Astrocyte (in vitro differentiated cells and primary cell): ENCODE data around the gene JAK2. TPM values are rescaled to one million over a fixed set of nuclear protein-coding genes. Genes with fewer than 3 reads are reported as not detected.
A peak's percentile ranks its signal among the peaks of the same experiment; 100 is the strongest.

Experiments
- DNase-seq: peaks from one replicate; pipeline ENCODE4 v3.0.0-alpha.2; 2010; ENCODE audit warnings: low read depth
- FAIRE-seq: peaks from 2 replicates; lab custom pipeline; 2011; peaks lifted over from hg19 to GRCh38; lab: Jason Lieb, UNC
- H2AFZ ChIP-seq: 2 replicates; pipeline ENCODE4 v1.6.0; 2012; ENCODE audit warnings: low read depth, low read length, inconsistent platforms
- H3K27ac ChIP-seq: 2 replicates; pipeline ENCODE4 v1.5.1; 2011; ENCODE audit warnings: low read depth, low read length, inconsistent platforms
- H3K27me3 ChIP-seq: 2 replicates; pipeline ENCODE4 v1.6.0; 2011; ENCODE audit warnings: low read length, inconsistent platforms; ENCODE audit not compliant: insufficient read depth
- H3K36me3 ChIP-seq: 2 replicates; pipeline ENCODE4 v1.5.1; 2011; ENCODE audit warnings: low read length, inconsistent platforms; ENCODE audit not compliant: insufficient read depth
- H3K4me1 ChIP-seq: 2 replicates; pipeline ENCODE4 v1.5.1; 2011; ENCODE audit warnings: low read length, inconsistent platforms; ENCODE audit not compliant: insufficient read depth
- H3K4me2 ChIP-seq: 2 replicates; pipeline ENCODE4 v1.6.0; 2012; ENCODE audit warnings: low read length, inconsistent platforms
- H3K4me3 ChIP-seq: 2 replicates; pipeline ENCODE4 v1.5.1; 2011; ENCODE audit warnings: low read depth, mild to moderate bottlenecking, low read length, inconsistent platforms; ENCODE audit not compliant: insufficient read depth
- H3K79me2 ChIP-seq: 2 replicates; pipeline ENCODE4 v1.6.0; 2012; ENCODE audit warnings: mild to moderate bottlenecking, low read length, inconsistent platforms; ENCODE audit not compliant: insufficient read depth
- H3K9ac ChIP-seq: 2 replicates; pipeline ENCODE4 v1.6.0; 2012; ENCODE audit warnings: mild to moderate bottlenecking, low read length, inconsistent platforms
- H3K9me3 ChIP-seq: 2 replicates; pipeline ENCODE4 v1.5.1; 2012; ENCODE audit warnings: low read depth, mild to moderate bottlenecking, low read length, inconsistent platforms; ENCODE audit not compliant: insufficient read depth
- H4K20me1 ChIP-seq: 2 replicates; pipeline ENCODE4 v1.6.0; 2012; ENCODE audit warnings: low read length, inconsistent platforms; ENCODE audit not compliant: insufficient read depth
- H3K27ac Mint-ChIP-seq: one replicate; pipeline ENCODE4 v1.8.0; 2021; ENCODE audit warnings: mild to moderate bottlenecking, mixed read lengths; ENCODE audit not compliant: unreplicated experiment
- H3K27me3 Mint-ChIP-seq: one replicate; pipeline ENCODE4 v1.8.0; 2021; ENCODE audit warnings: low read depth, mixed read lengths; ENCODE audit not compliant: unreplicated experiment
- H3K36me3 Mint-ChIP-seq: one replicate; pipeline ENCODE4 v1.8.0; 2021; ENCODE audit warnings: low read depth, mixed read lengths; ENCODE audit not compliant: unreplicated experiment
- H3K4me1 Mint-ChIP-seq: one replicate; pipeline ENCODE4 v1.8.0; 2021; ENCODE audit warnings: low read depth, mixed read lengths; ENCODE audit not compliant: unreplicated experiment
- H3K4me3 Mint-ChIP-seq: one replicate; pipeline ENCODE4 v1.8.0; 2021; ENCODE audit warnings: mild to moderate bottlenecking, moderate library complexity, mixed read lengths; ENCODE audit not compliant: unreplicated experiment
- H3K9me3 Mint-ChIP-seq: one replicate; pipeline ENCODE4 v1.8.0; 2021; ENCODE audit warnings: mild to moderate bottlenecking, mixed read lengths; ENCODE audit not compliant: unreplicated experiment
- EZH2 ChIP-seq: IDR thresholded peaks from 2 replicates; pipeline ENCODE4 v1.6.1; 2012; ENCODE audit warnings: mild to moderate bottlenecking, low read length, inconsistent platforms; ENCODE audit not compliant: insufficient read depth
- total RNA-seq: library from RNA; stranded (reverse); gene quantifications from 2 replicates; pipeline ENCODE4 v1.2.1, GENCODE V29; 2021
- TF ChIP-seq, protein P1 (sequence below): IDR thresholded peaks from 2 replicates; pipeline ENCODE4 v1.5.1; 2011; ENCODE audit warnings: low read depth, mild to moderate bottlenecking, inconsistent platforms, low read length, moderate library complexity; ENCODE audit not compliant: insufficient read depth

The JAK2 gene
- total RNA-seq, 1 donor from 2014 or later, result 12.3 TPM

DNA sequence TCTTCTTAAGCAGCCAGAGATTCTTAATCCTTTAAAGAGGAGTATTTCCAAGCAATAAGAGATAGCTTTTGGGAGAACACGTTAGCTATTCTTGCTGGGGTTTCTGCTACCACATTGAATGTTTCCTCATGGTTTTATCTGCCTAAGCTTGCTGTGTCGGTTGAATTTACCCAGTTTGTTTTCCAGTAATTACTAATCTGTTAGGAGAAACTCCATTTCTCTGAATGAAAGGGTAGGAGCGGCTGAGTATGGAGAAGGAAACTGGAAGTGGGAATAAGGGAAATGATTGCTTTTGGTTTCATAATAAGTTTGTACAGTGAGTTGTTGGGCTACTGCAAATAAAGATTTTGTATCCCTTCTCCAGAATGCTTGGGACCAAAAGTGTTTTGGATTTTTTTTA, 1.2 kb downstream of the JAK2 start:
- peak; percentile 73 for FAIRE-seq

DNA sequence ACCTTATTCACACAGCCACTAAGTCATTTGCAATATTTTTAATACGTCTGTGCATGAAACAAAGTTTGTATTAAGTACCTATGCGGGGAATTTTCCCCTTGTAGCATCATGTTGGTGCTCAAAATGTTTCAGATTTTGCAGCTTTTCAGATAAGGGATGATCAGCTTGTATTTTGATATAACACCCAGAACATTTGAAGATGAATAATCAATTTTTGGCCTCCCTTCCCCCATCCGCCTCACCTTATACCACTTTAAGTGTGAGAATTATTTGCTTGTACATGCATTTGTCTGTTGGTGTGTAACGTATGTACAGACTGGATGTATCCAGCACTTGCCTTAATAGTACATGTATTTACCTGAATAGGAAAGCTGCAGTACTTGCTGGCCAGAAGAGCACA, 1.7 kb downstream of the JAK2 start:
- peak overlapping the region; percentile 95 for H3K4me3 Mint-ChIP-seq

More for the DNA sequence above, 1.2 kb downstream of the JAK2 start:
- no peaks in the 10 kb centered on the region for H3K36me3 ChIP-seq
- Mint-ChIP-seq H3K4me1 (peaks cover 6% of the 10 kb centered on the region), H3K27me3 (no peaks in the 10 kb centered on the region), H3K36me3 (no peaks in the 10 kb centered on the region), H3K9me3 (no peaks in the 10 kb centered on the region), H3K4me3 (peak overlapping the region; percentile 95), H3K27ac (no peak overlapping the region)
- no peaks in the 10 kb centered on the region for H3K9me3 ChIP-seq
- TF ChIP-seq, protein P1, sequence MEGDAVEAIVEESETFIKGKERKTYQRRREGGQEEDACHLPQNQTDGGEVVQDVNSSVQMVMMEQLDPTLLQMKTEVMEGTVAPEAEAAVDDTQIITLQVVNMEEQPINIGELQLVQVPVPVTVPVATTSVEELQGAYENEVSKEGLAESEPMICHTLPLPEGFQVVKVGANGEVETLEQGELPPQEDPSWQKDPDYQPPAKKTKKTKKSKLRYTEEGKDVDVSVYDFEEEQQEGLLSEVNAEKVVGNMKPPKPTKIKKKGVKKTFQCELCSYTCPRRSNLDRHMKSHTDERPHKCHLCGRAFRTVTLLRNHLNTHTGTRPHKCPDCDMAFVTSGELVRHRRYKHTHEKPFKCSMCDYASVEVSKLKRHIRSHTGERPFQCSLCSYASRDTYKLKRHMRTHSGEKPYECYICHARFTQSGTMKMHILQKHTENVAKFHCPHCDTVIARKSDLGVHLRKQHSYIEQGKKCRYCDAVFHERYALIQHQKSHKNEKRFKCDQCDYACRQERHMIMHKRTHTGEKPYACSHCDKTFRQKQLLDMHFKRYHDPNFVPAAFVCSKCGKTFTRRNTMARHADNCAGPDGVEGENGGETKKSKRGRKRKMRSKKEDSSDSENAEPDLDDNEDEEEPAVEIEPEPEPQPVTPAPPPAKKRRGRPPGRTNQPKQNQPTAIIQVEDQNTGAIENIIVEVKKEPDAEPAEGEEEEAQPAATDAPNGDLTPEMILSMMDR, result no peak
- no peak for TF ChIP-seq EZH2
- H3K79me2 ChIP-seq, result peaks cover 53% of the 10 kb centered on the region
- peak overlapping the region; percentile 88 for H3K9ac ChIP-seq
- peak overlapping the region; percentile 95 for H3K27ac ChIP-seq
- H4K20me1 ChIP-seq, result peaks cover 25% of the 10 kb centered on the region
- no peaks in the 10 kb centered on the region for H3K27me3 ChIP-seq
- H3K4me1 ChIP-seq, result peaks cover 21% of the 10 kb centered on the region
- no peak overlapping the region for H2AFZ ChIP-seq
- H3K4me2 ChIP-seq, result peak overlapping the region; percentile 90
- DNase-seq, result no peak
- H3K4me3 ChIP-seq, result peak overlapping the region; percentile 80

DNA sequence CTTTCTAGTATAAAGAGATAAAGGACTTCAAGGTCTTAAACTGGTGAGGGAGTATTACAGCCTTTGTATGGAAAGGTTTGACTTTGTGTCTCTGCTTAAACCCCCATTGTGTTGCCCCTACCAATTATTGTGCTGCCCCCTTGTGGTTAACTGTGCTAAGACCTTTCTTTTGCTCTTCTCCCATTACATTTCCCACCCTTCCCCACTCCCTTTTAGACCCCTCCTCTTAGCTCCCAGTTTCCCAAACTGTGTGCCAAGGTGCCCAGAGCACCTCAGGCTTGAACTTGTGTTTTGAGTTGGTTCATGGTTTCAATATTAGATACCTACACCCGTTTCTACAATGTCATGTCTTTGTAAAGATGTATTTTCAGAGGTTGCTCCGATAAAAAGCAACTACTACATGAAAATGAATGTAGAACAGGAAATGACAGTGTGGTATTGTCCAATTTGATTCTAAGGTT, 2.9 kb downstream of the JAK2 start:
- no peaks in the 10 kb centered on the region for H3K27me3 ChIP-seq
- H3K9me3 Mint-ChIP-seq, result peaks cover 2% of the 10 kb centered on the region
- no peaks in the 10 kb centered on the region for H3K27me3 Mint-ChIP-seq
- peak overlapping the region; percentile 5 for H3K27ac ChIP-seq
- no peak overlapping the region for H3K27ac Mint-ChIP-seq
- H3K4me3 Mint-ChIP-seq, result no peak overlapping the region
- peaks cover 21% of the 10 kb centered on the region for H3K4me1 ChIP-seq
- H3K4me3 ChIP-seq, result no peak overlapping the region
- peak overlapping the region; percentile 16 for H3K9ac ChIP-seq
- no peaks in the 10 kb centered on the region for H3K9me3 ChIP-seq
- H3K36me3 Mint-ChIP-seq, result peaks cover 14% of the 10 kb centered on the region
- DNase-seq (peak; percentile 47), FAIRE-seq (peak; percentile 34)
- peaks cover 25% of the 10 kb centered on the region for H4K20me1 ChIP-seq
- H3K4me2 ChIP-seq, result peak overlapping the region; percentile 59
- TF ChIP-seq EZH2, result no peak
- TF ChIP-seq, protein P1, result peak; percentile 89
- H2AFZ ChIP-seq, result no peak overlapping the region
- peaks cover 65% of the 10 kb centered on the region for H3K79me2 ChIP-seq
- peaks cover 6% of the 10 kb centered on the region for H3K4me1 Mint-ChIP-seq
- H3K36me3 ChIP-seq, result no peaks in the 10 kb centered on the region

More for the DNA sequence above, 1.7 kb downstream of the JAK2 start:
- H4K20me1 ChIP-seq, result peaks cover 25% of the 10 kb centered on the region
- Mint-ChIP-seq H3K9me3 (no peaks in the 10 kb centered on the region), H3K27ac (no peak overlapping the region), H3K4me1 (peaks cover 6% of the 10 kb centered on the region), H3K27me3 (no peaks in the 10 kb centered on the region), H3K36me3 (peaks cover 2% of the 10 kb centered on the region)
- H2AFZ ChIP-seq, result no peak overlapping the region
- peaks cover 21% of the 10 kb centered on the region for H3K4me1 ChIP-seq
- H3K4me2 ChIP-seq, result peak overlapping the region; percentile 90
- FAIRE-seq (no peak), DNase-seq (no peak)
- H3K79me2 ChIP-seq, result peaks cover 54% of the 10 kb centered on the region
- H3K4me3 ChIP-seq, result peak overlapping the region; percentile 80
- no peaks in the 10 kb centered on the region for H3K27me3 ChIP-seq
- H3K36me3 ChIP-seq, result no peaks in the 10 kb centered on the region
- TF ChIP-seq, protein P1, result no peak
- TF ChIP-seq EZH2, result no peak
- H3K9ac ChIP-seq, result peak overlapping the region; percentile 88
- no peak overlapping the region for H3K27ac ChIP-seq
- H3K9me3 ChIP-seq, result no peaks in the 10 kb centered on the region
